ENCODE results near the gene NET1.

GRCh38 chr10:5433182-5433581 is 20.8 kb downstream of the NET1 start:
- no peak for TF ChIP-seq CEBPB (IDR thresholded peaks at IDR 0.05)
- TF ChIP-seq, protein P1, sequence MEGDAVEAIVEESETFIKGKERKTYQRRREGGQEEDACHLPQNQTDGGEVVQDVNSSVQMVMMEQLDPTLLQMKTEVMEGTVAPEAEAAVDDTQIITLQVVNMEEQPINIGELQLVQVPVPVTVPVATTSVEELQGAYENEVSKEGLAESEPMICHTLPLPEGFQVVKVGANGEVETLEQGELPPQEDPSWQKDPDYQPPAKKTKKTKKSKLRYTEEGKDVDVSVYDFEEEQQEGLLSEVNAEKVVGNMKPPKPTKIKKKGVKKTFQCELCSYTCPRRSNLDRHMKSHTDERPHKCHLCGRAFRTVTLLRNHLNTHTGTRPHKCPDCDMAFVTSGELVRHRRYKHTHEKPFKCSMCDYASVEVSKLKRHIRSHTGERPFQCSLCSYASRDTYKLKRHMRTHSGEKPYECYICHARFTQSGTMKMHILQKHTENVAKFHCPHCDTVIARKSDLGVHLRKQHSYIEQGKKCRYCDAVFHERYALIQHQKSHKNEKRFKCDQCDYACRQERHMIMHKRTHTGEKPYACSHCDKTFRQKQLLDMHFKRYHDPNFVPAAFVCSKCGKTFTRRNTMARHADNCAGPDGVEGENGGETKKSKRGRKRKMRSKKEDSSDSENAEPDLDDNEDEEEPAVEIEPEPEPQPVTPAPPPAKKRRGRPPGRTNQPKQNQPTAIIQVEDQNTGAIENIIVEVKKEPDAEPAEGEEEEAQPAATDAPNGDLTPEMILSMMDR (IDR thresholded peaks at IDR 0.05): no peak
- no peak for TF ChIP-seq HMGXB4 (CRISPR knock-in tag; IDR thresholded peaks at IDR 0.05; ENCODE audit: borderline replicate concordance)
- no peak for TF ChIP-seq RAD21 (conservative IDR thresholded peaks at IDR 0.05 in 1 of 2, IDR thresholded peaks at IDR 0.05 in 1 of 2)
- no peak for TF ChIP-seq JUN (IDR thresholded peaks at IDR 0.05)
- TF ChIP-seq FOSL2 (IDR thresholded peaks at IDR 0.05): no peak
- no peak for TF ChIP-seq FOSL2 (CRISPR knock-in tag; IDR thresholded peaks at IDR 0.05)
- TF ChIP-seq CBX2 (IDR thresholded peaks at IDR 0.05; ENCODE audit: borderline replicate concordance, low read depth): no peak
- no peak for TF ChIP-seq JUNB (IDR thresholded peaks at IDR 0.05)
- no peak for TF ChIP-seq PBX3 (IDR thresholded peaks at IDR 0.05)
- no peak for TF ChIP-seq SREBF2 (IDR thresholded peaks at IDR 0.05)
- TF ChIP-seq, protein P2, sequence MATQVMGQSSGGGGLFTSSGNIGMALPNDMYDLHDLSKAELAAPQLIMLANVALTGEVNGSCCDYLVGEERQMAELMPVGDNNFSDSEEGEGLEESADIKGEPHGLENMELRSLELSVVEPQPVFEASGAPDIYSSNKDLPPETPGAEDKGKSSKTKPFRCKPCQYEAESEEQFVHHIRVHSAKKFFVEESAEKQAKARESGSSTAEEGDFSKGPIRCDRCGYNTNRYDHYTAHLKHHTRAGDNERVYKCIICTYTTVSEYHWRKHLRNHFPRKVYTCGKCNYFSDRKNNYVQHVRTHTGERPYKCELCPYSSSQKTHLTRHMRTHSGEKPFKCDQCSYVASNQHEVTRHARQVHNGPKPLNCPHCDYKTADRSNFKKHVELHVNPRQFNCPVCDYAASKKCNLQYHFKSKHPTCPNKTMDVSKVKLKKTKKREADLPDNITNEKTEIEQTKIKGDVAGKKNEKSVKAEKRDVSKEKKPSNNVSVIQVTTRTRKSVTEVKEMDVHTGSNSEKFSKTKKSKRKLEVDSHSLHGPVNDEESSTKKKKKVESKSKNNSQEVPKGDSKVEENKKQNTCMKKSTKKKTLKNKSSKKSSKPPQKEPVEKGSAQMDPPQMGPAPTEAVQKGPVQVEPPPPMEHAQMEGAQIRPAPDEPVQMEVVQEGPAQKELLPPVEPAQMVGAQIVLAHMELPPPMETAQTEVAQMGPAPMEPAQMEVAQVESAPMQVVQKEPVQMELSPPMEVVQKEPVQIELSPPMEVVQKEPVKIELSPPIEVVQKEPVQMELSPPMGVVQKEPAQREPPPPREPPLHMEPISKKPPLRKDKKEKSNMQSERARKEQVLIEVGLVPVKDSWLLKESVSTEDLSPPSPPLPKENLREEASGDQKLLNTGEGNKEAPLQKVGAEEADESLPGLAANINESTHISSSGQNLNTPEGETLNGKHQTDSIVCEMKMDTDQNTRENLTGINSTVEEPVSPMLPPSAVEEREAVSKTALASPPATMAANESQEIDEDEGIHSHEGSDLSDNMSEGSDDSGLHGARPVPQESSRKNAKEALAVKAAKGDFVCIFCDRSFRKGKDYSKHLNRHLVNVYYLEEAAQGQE (IDR thresholded peaks at IDR 0.05): no peak
- no peak for TF ChIP-seq TP53 (CRISPR knock-in tag; IDR thresholded peaks at IDR 0.05)
- TF ChIP-seq ELK1 (IDR thresholded peaks at IDR 0.05; ENCODE audit: low read depth, low read length): no peak
